Right atrium auricular region (tissue), 2 donors: ENCODE measurements around the gene ZNF576. TPM values are rescaled to one million over a fixed set of nuclear protein-coding genes. Genes with fewer than 3 reads are reported as not detected.

Experiments used
- total RNA-seq, 2 donors: library from RNA; depleted of rRNA; stranded (reverse); fragments of >200 nt; gene quantifications; one replicate each; pipeline ENCODE4 v1.1.0, GENCODE V29; 2016

The ZNF576 gene
- total RNA-seq, 2 donors from 2014 or later: 8.9 to 16.4 TPM

Other genes starting within 250 kb of the ZNF576 start
- gene CD177, start 242.9 kb upstream of the ZNF576 start, total RNA-seq: 1 to 10 TPM in 1 of 2 donors, under 1 TPM in 1; 0.93 to 2.9 TPM
- not detected for gene TEX101, start 181.7 kb upstream of the ZNF576 start, total RNA-seq
- gene LYPD3, start 131.0 kb upstream of the ZNF576 start, total RNA-seq: under 1 TPM in 1 of 2 donors, not detected in 1; 0.90 TPM
- 1 to 10 TPM; 3.6 to 7.7 TPM for gene PHLDB3, start 91.8 kb upstream of the ZNF576 start, total RNA-seq
- 10 to 100 TPM; 17.9 to 25.4 TPM for gene ETHE1, start 69.4 kb upstream of the ZNF576 start, total RNA-seq
- gene ZNF575, start 63.4 kb upstream of the ZNF576 start, total RNA-seq: under 1 TPM in 1 of 2 donors, not detected in 1; 0.39 TPM
- gene XRCC1, start 21.1 kb upstream of the ZNF576 start, total RNA-seq: 10 to 100 TPM; 14.3 to 14.9 TPM
- 1 to 10 TPM; 1.6 to 4.5 TPM for gene PINLYP, start 20.8 kb upstream of the ZNF576 start, total RNA-seq
- 10 to 100 TPM; 24.7 to 25.9 TPM for gene IRGQ, start 461 bp upstream of the ZNF576 start, total RNA-seq
- gene SRRM5, start 15.5 kb downstream of the ZNF576 start, total RNA-seq: under 1 TPM in 1 of 2 donors, not detected in 1; 0.28 TPM
- gene ZNF428, start 23.0 kb downstream of the ZNF576 start, total RNA-seq: 10 to 100 TPM; 23.4 to 25.7 TPM
- gene CADM4, start 43.3 kb downstream of the ZNF576 start, total RNA-seq: 1 to 10 TPM; 6.6 to 9.6 TPM
- 10 to 100 TPM; 12.9 to 18.4 TPM for gene PLAUR, start 73.6 kb downstream of the ZNF576 start, total RNA-seq
- not detected for gene IRGC, start 119.5 kb downstream of the ZNF576 start, total RNA-seq
- 10 to 100 TPM in 1 of 2 donors, 1 to 10 TPM in 1; 8.0 to 11.0 TPM for gene SMG9, start 158.4 kb downstream of the ZNF576 start, total RNA-seq
- 1 to 10 TPM; 1.3 to 2.0 TPM for gene KCNN4, start 184.4 kb downstream of the ZNF576 start, total RNA-seq
- 1 to 10 TPM in 1 of 2 donors, under 1 TPM in 1; 0.63 to 3.9 TPM for gene LYPD5, start 205.9 kb downstream of the ZNF576 start, total RNA-seq
- 1 to 10 TPM; 4.5 to 6.5 TPM for gene ZNF283, start 230.7 kb downstream of the ZNF576 start, total RNA-seq